Measurements from ENCODE around the gene LIN28B.

GRCh38 chr6:105111105-105111504, 154.2 kb downstream of the LIN28B start:
- TF ChIP-seq EP300 (IDR thresholded peaks at IDR 0.05; ENCODE audit: low read depth), result no peak
- no peak for TF ChIP-seq POLR2AphosphoS5 (IDR thresholded peaks at IDR 0.05)
- no peak for TF ChIP-seq CTCF (IDR thresholded peaks at IDR 0.05)
